H1 (cell line): ENCODE data around the gene C5orf34. TPM values are rescaled to one million over a fixed set of nuclear protein-coding genes. Genes with fewer than 3 reads are reported as not detected.

ENCODE experiments used
- CTCF ChIA-PET: fragments of 300-600 bp; sonication (Branson Sonifier 250); formaldehyde crosslinking; loops from one replicate; lab custom pipeline; 2021; ENCODE audit not compliant: partially characterized antibody; lab: Charles Lee
- POLR2A ChIA-PET: fragments of 300-600 bp; sonication (Branson Sonifier 250); formaldehyde crosslinking; loops from one replicate; lab custom pipeline; 2021; ENCODE audit warnings: inconsistent platforms; ENCODE audit not compliant: partially characterized antibody; lab: Charles Lee
- DNase-seq, 2 experiments: peaks; one replicate each; pipeline versions ENCODE4 v3.0.0 to v3.0.0-alpha.2; 2010 to 2022; ENCODE audit warnings: low spot score in 2 of 2, low read depth in 1 of 2, mixed read lengths in 1 of 2
- FAIRE-seq: peaks from 2 replicates; lab custom pipeline; 2011; peaks lifted over from hg19 to GRCh38; lab: Jason Lieb, UNC
- H2AFZ ChIP-seq: 2 replicates; pipeline ENCODE4 v1.8.1; 2012; ENCODE audit warnings: low read length, inconsistent platforms
- H2AK5ac ChIP-seq: 2 replicates; pipeline ENCODE4 v1.6.1; 2013; ENCODE audit warnings: low read depth, low read length
- H2BK120ac ChIP-seq: replicated peaks from 2 replicates; pipeline ENCODE3; 2013; ENCODE audit warnings: low read depth, low read length, inconsistent platforms
- H2BK12ac ChIP-seq: 2 replicates; pipeline ENCODE4 v1.6.1; 2013; ENCODE audit warnings: low read depth, low read length
- H2BK15ac ChIP-seq: 2 replicates; pipeline ENCODE4 v1.6.1; 2013; ENCODE audit warnings: low read length
- H2BK20ac ChIP-seq: 2 replicates; pipeline ENCODE4 v1.6.1; 2013; ENCODE audit warnings: low read length
- H2BK5ac ChIP-seq: 2 replicates; pipeline ENCODE4 v1.6.1; 2013; ENCODE audit warnings: low read depth, low read length
- H3K14ac ChIP-seq: 2 replicates; pipeline ENCODE4 v1.6.1; 2013; ENCODE audit warnings: inconsistent platforms; ENCODE audit not compliant: insufficient read length
- H3K18ac ChIP-seq: 2 replicates; pipeline ENCODE4 v1.6.1; 2013; ENCODE audit warnings: low read length; ENCODE audit errors: extremely low read depth
- H3K23ac ChIP-seq: 2 replicates; pipeline ENCODE4 v1.6.1; 2013; ENCODE audit warnings: inconsistent platforms; ENCODE audit not compliant: insufficient read length
- H3K23me2 ChIP-seq: 2 replicates; pipeline ENCODE4 v1.6.1; 2013; ENCODE audit warnings: low read depth, low read length
- H3K27ac ChIP-seq: 2 replicates; pipeline ENCODE4 v1.6.1; 2011; ENCODE audit warnings: low read depth, low read length, inconsistent platforms
- H3K27me3 ChIP-seq, 4 experiments: replicated peaks in 1 of 4; 1 replicate in 1 of 4; 2 replicates in 3 of 4; pipeline versions ENCODE4 v1.6.1 to v1.8.1; 2011 to 2013; ENCODE audit warnings: low read length in 3 of 4, mild to moderate bottlenecking in 3 of 4, inconsistent platforms in 2 of 4, mixed read lengths in 2 of 4, moderate library complexity in 1 of 4; ENCODE audit not compliant: control insufficient read depth in 3 of 4, insufficient read depth in 3 of 4; ENCODE audit errors: extremely low read depth in 1 of 4
- H3K36me3 ChIP-seq, 4 experiments: 2 replicates each; pipeline versions ENCODE4 v1.6.1 to v1.8.1; 2011 to 2013; ENCODE audit warnings: mild to moderate bottlenecking in 4 of 4, low read length in 3 of 4, moderate library complexity in 2 of 4, control low read depth in 1 of 4, inconsistent platforms in 1 of 4; ENCODE audit not compliant: insufficient read depth in 4 of 4, control insufficient read depth in 2 of 4
- H3K4ac ChIP-seq: replicated peaks from 2 replicates; pipeline ENCODE3; 2013; ENCODE audit warnings: low read length, low read depth, mixed read lengths, inconsistent platforms; ENCODE audit not compliant: insufficient read length
- H3K4me1 ChIP-seq, 4 experiments: replicated peaks in 1 of 4; 1 replicate in 1 of 4; 2 replicates in 3 of 4; pipeline versions ENCODE4 v1.6.1 to v1.8.1; 2011 to 2013; ENCODE audit warnings: low read length in 3 of 4, inconsistent platforms in 2 of 4, mixed read lengths in 1 of 4; ENCODE audit not compliant: insufficient read depth in 4 of 4, control insufficient read depth in 3 of 4
- H3K4me2 ChIP-seq, 2 experiments: 2 replicates each; pipeline versions ENCODE4 v1.6.1 to v1.8.1; 2011 to 2013; ENCODE audit warnings: low read depth in 2 of 2, low read length in 2 of 2, control low read depth in 1 of 2, inconsistent platforms in 1 of 2, mild to moderate bottlenecking in 1 of 2; ENCODE audit not compliant: insufficient read depth in 1 of 2
- H3K4me3 ChIP-seq, 4 experiments: fragments of 200-600, 300-600 bp in 1 of 4; sonication (generic), shearing (Covaris generic), sonication (Bioruptor Twin) in 1 of 4; 2 replicates each; pipeline versions ENCODE4 v1.5.1 to v1.8.1; 2011 to 2016; ENCODE audit warnings: low read length in 4 of 4, low read depth in 3 of 4, control low read depth in 2 of 4, inconsistent platforms in 2 of 4, mild to moderate bottlenecking in 2 of 4, mixed read lengths in 1 of 4, moderate library complexity in 1 of 4; ENCODE audit not compliant: insufficient read depth in 2 of 4; ENCODE audit errors: extremely low read depth in 1 of 4
- H3K56ac ChIP-seq: replicated peaks from 2 replicates; pipeline ENCODE3; 2013; ENCODE audit warnings: low read depth, mild to moderate bottlenecking, mixed read lengths, low read length, inconsistent platforms; ENCODE audit not compliant: insufficient read length
- H3K79me1 ChIP-seq: 2 replicates; pipeline ENCODE4 v1.6.1; 2013; ENCODE audit warnings: low read depth, low read length, control low read depth
- H3K79me2 ChIP-seq, 2 experiments: 2 replicates each; pipeline versions ENCODE4 v1.6.1 to v1.8.1; 2012 to 2013; ENCODE audit warnings: low read length in 2 of 2, mild to moderate bottlenecking in 2 of 2, inconsistent platforms in 1 of 2; ENCODE audit not compliant: insufficient read depth in 2 of 2, control insufficient read depth in 1 of 2
- H3K9ac ChIP-seq, 4 experiments: replicated peaks in 1 of 4; 1 replicate in 1 of 4; 2 replicates in 3 of 4; pipeline versions ENCODE4 v1.6.1 to v1.8.1; 2011 to 2013; ENCODE audit warnings: low read depth in 3 of 4, low read length in 3 of 4, control low read depth in 2 of 4, mild to moderate bottlenecking in 2 of 4, moderate library complexity in 2 of 4, inconsistent platforms in 1 of 4; ENCODE audit errors: extremely low read depth in 1 of 4
- H3K9me3 ChIP-seq, 2 experiments: 2 replicates each; pipeline versions ENCODE4 v1.6.1 to v1.8.1; 2012 to 2013; ENCODE audit warnings: mild to moderate bottlenecking in 2 of 2, moderate library complexity in 2 of 2, control low read depth in 1 of 2, inconsistent platforms in 1 of 2, low read depth in 1 of 2, low read length in 1 of 2, mixed read lengths in 1 of 2; ENCODE audit not compliant: insufficient read depth in 2 of 2
- H4K20me1 ChIP-seq, 2 experiments: replicated peaks in 1 of 2; 2 replicates each; pipeline versions ENCODE3 to v1.8.1; 2011 to 2013; ENCODE audit warnings: inconsistent platforms in 2 of 2, low read length in 2 of 2, mild to moderate bottlenecking in 1 of 2; ENCODE audit not compliant: insufficient read depth in 2 of 2, control insufficient read depth in 1 of 2
- H4K5ac ChIP-seq: 2 replicates; pipeline ENCODE4 v1.6.1; 2013; ENCODE audit warnings: low read length, low read depth, mixed read lengths, inconsistent platforms; ENCODE audit not compliant: insufficient read length
- H4K8ac ChIP-seq: 2 replicates; pipeline ENCODE4 v1.8.0; 2013; ENCODE audit warnings: mild to moderate bottlenecking, moderate library complexity, low read length, inconsistent platforms; ENCODE audit not compliant: insufficient read depth; ENCODE audit errors: extremely low read depth
- H4K91ac ChIP-seq: replicated peaks from 2 replicates; pipeline ENCODE3; 2013; ENCODE audit warnings: low read length, mixed read lengths, inconsistent platforms; ENCODE audit not compliant: insufficient read length
- ATF2 ChIP-seq: IDR thresholded peaks from 2 replicates; pipeline ENCODE4 v1.6.1; 2012; ENCODE audit warnings: low read length, inconsistent platforms
- BRCA1 ChIP-seq: IDR thresholded peaks from 2 replicates; pipeline ENCODE4 v1.6.1; 2012; ENCODE audit warnings: low read depth, low read length, improper control_type of control experiment
- CTCF ChIP-seq, 3 experiments: IDR thresholded peaks; 1 replicate in 2 of 3; 2 replicates in 1 of 3; pipeline versions ENCODE4 v1.5.1 to v1.6.1; 2011; ENCODE audit warnings: low read length in 3 of 3, mild to moderate bottlenecking in 3 of 3, inconsistent platforms in 2 of 3, low read depth in 1 of 3, moderate library complexity in 1 of 3; ENCODE audit not compliant: insufficient read depth in 1 of 3; ENCODE audit errors: control extremely low read depth in 1 of 3
- FOSL1 ChIP-seq: IDR thresholded peaks from 2 replicates; pipeline ENCODE4 v1.6.1; 2011; ENCODE audit warnings: mild to moderate bottlenecking, low read depth, low read length, moderate library complexity; ENCODE audit not compliant: insufficient read depth
- GABPA ChIP-seq: IDR thresholded peaks from 2 replicates; pipeline ENCODE4 v1.6.1; 2011; ENCODE audit warnings: mild to moderate bottlenecking, low read length, moderate library complexity, borderline replicate concordance; ENCODE audit not compliant: insufficient read depth
- GTF2F1 ChIP-seq: IDR thresholded peaks from 2 replicates; pipeline ENCODE4 v1.6.1; 2012; ENCODE audit warnings: low read depth, low read length, improper control_type of control experiment, borderline replicate concordance
- JUN ChIP-seq: IDR thresholded peaks from 2 replicates; pipeline ENCODE4 v1.6.1; 2011; ENCODE audit warnings: low read depth, mild to moderate bottlenecking, improper control_type of control experiment, low read length
- RAD21 ChIP-seq, 2 experiments: IDR thresholded peaks in 1 of 2; conservative IDR thresholded peaks in 1 of 2; 2 replicates each; pipeline ENCODE4 v1.6.1; 2011; ENCODE audit warnings: low read depth in 2 of 2, low read length in 2 of 2, improper control_type of control experiment in 1 of 2, inconsistent platforms in 1 of 2, mild to moderate bottlenecking in 1 of 2, moderate library complexity in 1 of 2
- RBBP5 ChIP-seq: IDR thresholded peaks from 2 replicates; pipeline ENCODE4 v1.7.1; 2012; ENCODE audit warnings: low read depth, mild to moderate bottlenecking, inconsistent platforms, low read length, moderate library complexity, borderline replicate concordance
- SP4 ChIP-seq: IDR thresholded peaks from 2 replicates; pipeline ENCODE4 v1.6.1; 2012; ENCODE audit warnings: low read length, inconsistent platforms
- polyA plus RNA-seq, 7 experiments: library from polyadenylated mRNA; depleted of rRNA in 3 of 7; stranded (reverse) in 5 of 7; unstranded in 2 of 7; fragments of >200 nt in 5 of 7; fragments of 200-250 nt in 2 of 7; gene quantifications; 1 replicate in 5 of 7; 2 replicates in 1 of 7; 4 replicates in 1 of 7; pipeline versions ENCODE4 v1.2.1 to v1.2.3, GENCODE V29; 2011 to 2013; ENCODE audit warnings: missing spikeins in 2 of 7, mixed read lengths in 2 of 7
- total RNA-seq: library from RNA; stranded (reverse); fragmentation: NEBNext Ultra II Directional; extraction: Animal tissue kit (Norgen Biotek cat#: 25700); gene quantifications from 2 replicates; pipeline ENCODE4 v1.2.1, GENCODE V29; 2021

C5orf34 gene
- total and polyA plus RNA-seq, 2 of the 8 experiments (the other 6 are each of a cell fraction or from before 2014, with no cell fraction given) = 6.8 to 8.6 TPM

- FAIRE-seq (no peak), DNase-seq (no peak)
- H3K4ac ChIP-seq = no peak overlapping the region
- no peaks in the 10 kb centered on the region for H3K27me3 ChIP-seq
- H2BK12ac ChIP-seq = no peak overlapping the region
- H4K8ac ChIP-seq = no peak overlapping the region
- no peak overlapping the region for H2BK5ac ChIP-seq
- no peak overlapping the region for H2AFZ ChIP-seq
- no peaks in the 10 kb centered on the region; the same call in 1 of the 2 replicates for H3K79me1 ChIP-seq
- no peaks in the 10 kb centered on the region for H3K4me1 ChIP-seq
- no peak overlapping the region for H3K23ac ChIP-seq
- H3K56ac ChIP-seq = no peak overlapping the region
- H3K18ac ChIP-seq = no peak overlapping the region
- no peak overlapping the region for H3K9ac ChIP-seq
- H4K20me1 ChIP-seq = peaks cover 3 to 4% of the 10 kb centered on the region in 2 experiments
- no peaks in the 10 kb centered on the region for H3K9me3 ChIP-seq
- H2BK120ac ChIP-seq = no peak overlapping the region
- H4K5ac ChIP-seq = no peak overlapping the region
- no peak overlapping the region for H3K4me2 ChIP-seq
- ChIA-PET POLR2A (interaction anchor here (1.4 to 2.8 kb wide), 3 partner anchors 11 to 60 kb away, joined by 5 to 26 read pairs (median 7); partner anchors contain the start of gene NNT), CTCF (interaction anchor here (0.6 kb wide), 1 partner anchor 103 kb away, joined by 3 read pairs; no protein-coding TSS in a partner anchor)
- no peak overlapping the region for H3K27ac ChIP-seq
- H3K4me3 ChIP-seq = no peak overlapping the region
- no peak overlapping the region for H4K91ac ChIP-seq
- no peak overlapping the region for H2AK5ac ChIP-seq
- no peaks in the 10 kb centered on the region for H3K23me2 ChIP-seq
- H3K36me3 ChIP-seq = peaks cover 21 to 84% (median 53%) of the 10 kb centered on the region in 4 experiments
- no peak overlapping the region for H2BK20ac ChIP-seq
- peaks cover 0 to 5% of the 10 kb centered on the region in 2 experiments; a peak in 2 of 4 replicates for H3K79me2 ChIP-seq
- H2BK15ac ChIP-seq = no peak overlapping the region
- no peak overlapping the region for H3K14ac ChIP-seq
- no peak for TF ChIP-seq SP4
- no peak for TF ChIP-seq FOSL1
- no peak for TF ChIP-seq RBBP5
- TF ChIP-seq JUN = no peak
- no peak for TF ChIP-seq CTCF (IDR thresholded peaks at IDR 0.05; ENCODE audit: control extremely low read depth in 1 of 3, insufficient read depth in 1 of 3, low read depth in 1 of 3, low read length in 3 of 3)
- TF ChIP-seq GABPA = no peak
- TF ChIP-seq ATF2 = no peak
- TF ChIP-seq GTF2F1 = no peak
- TF ChIP-seq BRCA1 = no peak
- TF ChIP-seq RAD21 (IDR thresholded peaks at IDR 0.05 in 1 of 2, conservative IDR thresholded peaks at IDR 0.05 in 1 of 2; ENCODE audit: low read depth in 2 of 2, low read length in 2 of 2) = no peak
Measured at GRCh38 chr5:43543434-43543833, 28.5 kb upstream of the C5orf34 start.
